NT2/D1 (cell line): ENCODE results near the gene GSTM3.
"Not testable (repeated sequence)": the region's sequence is repeated elsewhere in the genome, so short reads cannot be mapped to it uniquely, and the experiment has no call there.

Experiments
- YY1 ChIP-seq: IDR thresholded peaks from 2 replicates; pipeline ENCODE4 v1.6.1; 2011; ENCODE audit not compliant: insufficient read length, insufficient read depth
- ZNF274 ChIP-seq: IDR thresholded peaks from 2 replicates; pipeline ENCODE4 v1.6.1; 2011; ENCODE audit warnings: mild to moderate bottlenecking, low read depth, low read length

DNA sequence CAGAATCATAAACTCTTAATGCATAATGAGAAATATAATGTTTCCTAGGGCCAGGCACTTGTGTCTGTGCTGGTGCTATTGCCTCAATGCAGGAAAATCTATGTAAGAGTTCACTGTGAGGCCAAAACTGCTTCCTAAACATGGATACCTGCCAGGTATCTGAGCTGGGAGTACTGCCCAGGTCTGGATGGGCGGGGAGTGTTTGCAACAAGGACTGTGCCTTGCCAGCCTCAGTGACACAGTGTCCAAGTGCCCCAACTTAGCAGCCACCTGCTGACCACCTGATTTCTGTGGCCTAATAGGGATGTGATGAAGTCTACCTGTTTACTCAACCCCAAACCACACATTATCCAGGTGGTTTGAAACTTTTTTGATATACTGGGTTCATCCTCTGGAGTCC is 55.4 kb downstream of the GSTM3 start:
- not testable (repeated sequence) for TF ChIP-seq YY1, ZNF274
